BLaER1 (cell line): ENCODE data around the gene FBXO44.

Experiments used
- H3K27ac ChIP-seq: shearing (Covaris generic); formaldehyde crosslinking; 2 replicates; pipeline ENCODE4 v1.8.1; 2022
- H3K27me3 ChIP-seq: shearing (Covaris generic); formaldehyde crosslinking; 2 replicates; pipeline ENCODE4 v1.8.1; 2022
- H3K36me3 ChIP-seq: shearing (Covaris generic); formaldehyde crosslinking; 2 replicates; pipeline ENCODE4 v1.8.1; 2022
- H3K4me1 ChIP-seq: shearing (Covaris generic); formaldehyde crosslinking; 2 replicates; pipeline ENCODE4 v1.8.1; 2022
- H3K4me2 ChIP-seq: shearing (Covaris generic); formaldehyde crosslinking; 2 replicates; pipeline ENCODE4 v1.8.1; 2022
- H3K4me3 ChIP-seq: shearing (Covaris generic); formaldehyde crosslinking; 2 replicates; pipeline ENCODE4 v1.8.1; 2022
- H3K9ac ChIP-seq: shearing (Covaris generic); formaldehyde crosslinking; 2 replicates; pipeline ENCODE4 v1.8.1; 2022
- H3K9me3 ChIP-seq: shearing (Covaris generic); formaldehyde crosslinking; 2 replicates; pipeline ENCODE4 v1.8.1; 2022
- H4K20me1 ChIP-seq: shearing (Covaris generic); formaldehyde crosslinking; 2 replicates; pipeline ENCODE4 v1.8.1; 2022
- Cebpa-rat ChIP-seq: shearing (Covaris generic); IDR thresholded peaks from 2 replicates; pipeline ENCODE4 v1.8.1; 2022

Gene FBXO44

GRCh38 chr1:11657654-11658053 lies 3.0 kb downstream of the FBXO44 start:
- no peak for TF ChIP-seq Cebpa-rat
- H4K20me1 ChIP-seq = peaks cover 14% of the 10 kb centered on the region
- peaks cover 30% of the 10 kb centered on the region for H3K4me1 ChIP-seq
- H3K9ac ChIP-seq = no peak overlapping the region
- peaks cover 53% of the 10 kb centered on the region for H3K36me3 ChIP-seq
- peak overlapping the region; percentile 40 for H3K4me2 ChIP-seq
- H3K27ac ChIP-seq = no peak overlapping the region
- peaks cover 12% of the 10 kb centered on the region; the same call in 1 of the 2 replicates for H3K27me3 ChIP-seq
- H3K4me3 ChIP-seq = no peak overlapping the region
- H3K9me3 ChIP-seq = no peaks in the 10 kb centered on the region

- Histone ChIP-seq H3K4me3 (no peak overlapping the region), H3K36me3 (peaks cover 55% of the 10 kb centered on the region), H3K4me2 (no peak overlapping the region), H3K4me1 (peaks cover 26% of the 10 kb centered on the region), H3K9me3 (no peaks in the 10 kb centered on the region), H3K27me3 (peaks cover 11% of the 10 kb centered on the region; the same call in 1 of the 2 replicates), H3K27ac (no peak overlapping the region), H3K9ac (no peak overlapping the region), H4K20me1 (peaks cover 19% of the 10 kb centered on the region)
- TF ChIP-seq Cebpa-rat = no peak
Observed at GRCh38 chr1:11658542-11658941, 3.9 kb downstream of the FBXO44 start.

GRCh38 chr1:11659748-11660147 lies 5.1 kb downstream of the FBXO44 start:
- H3K27ac ChIP-seq = no peak overlapping the region
- H3K4me2 ChIP-seq = no peak overlapping the region
- peaks cover 55% of the 10 kb centered on the region for H3K36me3 ChIP-seq
- no peak overlapping the region for H3K9ac ChIP-seq
- H3K9me3 ChIP-seq = no peaks in the 10 kb centered on the region
- no peak for TF ChIP-seq Cebpa-rat
- H3K27me3 ChIP-seq = no peaks in the 10 kb centered on the region
- peaks cover 25% of the 10 kb centered on the region for H3K4me1 ChIP-seq
- no peak overlapping the region for H3K4me3 ChIP-seq
- peaks cover 18% of the 10 kb centered on the region; the same call in 1 of the 2 replicates for H4K20me1 ChIP-seq

GRCh38 chr1:11661103-11661502 lies 6.4 kb downstream of the FBXO44 start:
- no peak overlapping the region for H3K27ac ChIP-seq
- H3K9me3 ChIP-seq = no peaks in the 10 kb centered on the region
- H3K4me2 ChIP-seq = no peak overlapping the region
- H3K36me3 ChIP-seq = peaks cover 55% of the 10 kb centered on the region
- H4K20me1 ChIP-seq = peaks cover 13% of the 10 kb centered on the region; the same call in 1 of the 2 replicates
- peaks cover 26% of the 10 kb centered on the region for H3K4me1 ChIP-seq
- H3K9ac ChIP-seq = no peak overlapping the region
- TF ChIP-seq Cebpa-rat = no peak
- no peaks in the 10 kb centered on the region for H3K27me3 ChIP-seq
- no peak overlapping the region for H3K4me3 ChIP-seq

- no peaks in the 10 kb centered on the region for H3K9me3 ChIP-seq
Observed at GRCh38 chr1:11664336-11665065, 9.8 kb downstream of the FBXO44 start.

GRCh38 chr1:11668516-11668915 lies 13.8 kb downstream of the FBXO44 start:
- Histone ChIP-seq H3K4me1 (peaks cover 41% of the 10 kb centered on the region), H3K4me3 (no peak overlapping the region), H3K9me3 (no peaks in the 10 kb centered on the region), H3K27me3 (no peaks in the 10 kb centered on the region), H4K20me1 (peaks cover 49% of the 10 kb centered on the region), H3K36me3 (peaks cover 59% of the 10 kb centered on the region), H3K9ac (no peak overlapping the region; the same call in 1 of the 2 replicates), H3K4me2 (peak overlapping the region; percentile 42), H3K27ac (no peak overlapping the region)
- TF ChIP-seq Cebpa-rat = no peak

More at GRCh38 chr1:11664336-11665065, 9.8 kb downstream of the FBXO44 start:
- peak overlapping the region; percentile 71 for H3K4me3 ChIP-seq
- H3K4me2 ChIP-seq = peak overlapping the region; percentile 73
- H3K27me3 ChIP-seq = no peaks in the 10 kb centered on the region
- H3K36me3 ChIP-seq = peaks cover 57% of the 10 kb centered on the region
- H3K27ac ChIP-seq = peak overlapping the region; percentile 62
- H3K4me1 ChIP-seq = peaks cover 43% of the 10 kb centered on the region
- peak overlapping the region; percentile 80 for H3K9ac ChIP-seq
- peaks cover 35% of the 10 kb centered on the region for H4K20me1 ChIP-seq
- TF ChIP-seq Cebpa-rat = no peak

GRCh38 chr1:11670747-11671146 lies 16.1 kb downstream of the FBXO44 start:
- H3K4me2 ChIP-seq = no peak overlapping the region
- no peak overlapping the region for H3K9ac ChIP-seq
- no peak overlapping the region for H3K27ac ChIP-seq
- no peak overlapping the region for H3K4me3 ChIP-seq
- no peaks in the 10 kb centered on the region for H3K27me3 ChIP-seq
- peaks cover 28% of the 10 kb centered on the region for H3K4me1 ChIP-seq
- H3K36me3 ChIP-seq = peaks cover 81% of the 10 kb centered on the region
- peaks cover 64% of the 10 kb centered on the region for H4K20me1 ChIP-seq
- H3K9me3 ChIP-seq = no peaks in the 10 kb centered on the region
- TF ChIP-seq Cebpa-rat = no peak

GRCh38 chr1:11671205-11671543 lies 16.5 kb downstream of the FBXO44 start:
- Histone ChIP-seq H3K27ac (no peak overlapping the region), H3K4me1 (peaks cover 24% of the 10 kb centered on the region), H3K4me3 (no peak overlapping the region), H4K20me1 (peaks cover 68% of the 10 kb centered on the region), H3K9ac (no peak overlapping the region), H3K36me3 (peaks cover 85% of the 10 kb centered on the region), H3K9me3 (no peaks in the 10 kb centered on the region), H3K27me3 (no peaks in the 10 kb centered on the region), H3K4me2 (no peak overlapping the region)
- TF ChIP-seq Cebpa-rat = no peak

GRCh38 chr1:11671544-11672286 lies 17.0 kb downstream of the FBXO44 start:
- Histone ChIP-seq H3K9me3 (no peaks in the 10 kb centered on the region), H3K4me2 (no peak overlapping the region), H3K36me3 (peaks cover 88% of the 10 kb centered on the region), H3K9ac (no peak overlapping the region), H3K4me1 (peaks cover 24% of the 10 kb centered on the region), H3K27ac (no peak overlapping the region), H4K20me1 (peaks cover 74% of the 10 kb centered on the region), H3K27me3 (no peaks in the 10 kb centered on the region), H3K4me3 (no peak overlapping the region)
- no peak for TF ChIP-seq Cebpa-rat

- H3K9ac ChIP-seq = no peak overlapping the region
- H3K4me3 ChIP-seq = no peak overlapping the region
- TF ChIP-seq Cebpa-rat = no peak
- H3K27ac ChIP-seq = no peak overlapping the region
- H3K36me3 ChIP-seq = peaks cover 93% of the 10 kb centered on the region
- no peak overlapping the region for H3K4me2 ChIP-seq
- H3K9me3 ChIP-seq = no peaks in the 10 kb centered on the region
- no peaks in the 10 kb centered on the region for H3K27me3 ChIP-seq
- peaks cover 25% of the 10 kb centered on the region for H3K4me1 ChIP-seq
- peaks cover 77% of the 10 kb centered on the region for H4K20me1 ChIP-seq
Observed at GRCh38 chr1:11673089-11673769, 18.6 kb downstream of the FBXO44 start.
